ENCODE results near the gene MAPKBP1. TPM values are rescaled to one million over a fixed set of nuclear protein-coding genes. Genes with fewer than 3 reads are reported as not detected.

Gene MAPKBP1
- total RNA-seq, 2 experiments from 2014 or later = 16.1 to 16.6 TPM

- no peaks in the 10 kb centered on the region for H3K36me3 Mint-ChIP-seq
- ChIA-PET CTCF (interaction anchor here (0.7 to 3.3 kb wide), 2 partner anchors 8 to 88 kb away, joined by 3 to 16 read pairs; partner anchors contain the start of gene MAPKBP1), POLR2A (interaction anchor here (1.9 kb wide), 1 partner anchor 9 kb away, joined by 6 read pairs; the partner anchor contains the start of gene MAPKBP1)
- no peak overlapping the region for H3K27ac Mint-ChIP-seq
- intact Hi-C loops (cut with micrococcal nuclease) = no loop called here
- peaks cover 31% of the 10 kb centered on the region for H3K4me1 Mint-ChIP-seq (ENCODE audit: low read depth)
- DNase-seq = no peak
- no peak overlapping the region for H3K4me3 Mint-ChIP-seq
- H3K27me3 Mint-ChIP-seq = no peaks in the 10 kb centered on the region
- no peaks in the 10 kb centered on the region for H3K9me3 Mint-ChIP-seq
These were observed 8.3 kb downstream of the MAPKBP1 start for GRCh38 chr15:41782371-41783282.

GRCh38 chr15:41783296-41783695, 9.0 kb downstream of the MAPKBP1 start:
- ChIA-PET POLR2A (interaction anchor here (1.9 kb wide), 1 partner anchor 10 kb away, joined by 6 read pairs; the partner anchor contains the start of gene MAPKBP1), CTCF (interaction anchor here (1.5 to 3.3 kb wide), 2 partner anchors 9 to 11 kb away, joined by 4 to 16 read pairs; partner anchors contain the start of gene MAPKBP1)
- Mint-ChIP-seq H3K4me3 (no peak overlapping the region), H3K36me3 (no peaks in the 10 kb centered on the region), H3K27me3 (no peaks in the 10 kb centered on the region), H3K4me1 (ENCODE audit: low read depth) (peaks cover 26% of the 10 kb centered on the region), H3K27ac (no peak overlapping the region), H3K9me3 (no peaks in the 10 kb centered on the region)
- DNase-seq = no peak
- intact Hi-C loops (cut with micrococcal nuclease) = no loop called here

GRCh38 chr15:41788262-41788661, 14.0 kb downstream of the MAPKBP1 start:
- H3K27ac Mint-ChIP-seq = no peak overlapping the region
- no peaks in the 10 kb centered on the region for H3K9me3 Mint-ChIP-seq
- DNase-seq = no peak
- ChIA-PET POLR2A (interaction anchor here (0.8 kb wide), 1 partner anchor 9 kb away, joined by 3 read pairs; no protein-coding TSS in a partner anchor), CTCF (interaction anchor here (2.8 kb wide), 1 partner anchor 14 kb away, joined by 9 read pairs; the partner anchor contains the start of gene MAPKBP1)
- no peak overlapping the region for H3K4me3 Mint-ChIP-seq
- intact Hi-C loops (cut with micrococcal nuclease) = no loop called here
- no peaks in the 10 kb centered on the region for H3K36me3 Mint-ChIP-seq
- H3K27me3 Mint-ChIP-seq = no peaks in the 10 kb centered on the region
- H3K4me1 Mint-ChIP-seq (ENCODE audit: low read depth) = peaks cover 28% of the 10 kb centered on the region

GRCh38 chr15:41789236-41789635, 15.0 kb downstream of the MAPKBP1 start:
- DNase-seq = no peak
- Mint-ChIP-seq H3K27me3 (no peaks in the 10 kb centered on the region), H3K4me1 (ENCODE audit: low read depth) (peaks cover 28% of the 10 kb centered on the region), H3K9me3 (no peaks in the 10 kb centered on the region), H3K27ac (no peak overlapping the region), H3K4me3 (no peak overlapping the region), H3K36me3 (no peaks in the 10 kb centered on the region)
- POLR2A ChIA-PET = interaction anchor here (1.5 kb wide), 1 partner anchor 12 kb away, joined by 3 read pairs; no protein-coding TSS in a partner anchor
- intact Hi-C loops (cut with micrococcal nuclease) = no loop called here
- CTCF ChIA-PET = interaction anchor here (1.3 to 2.8 kb wide), 3 partner anchors 15 to 185 kb away, joined by 3 to 11 read pairs (median 9); partner anchors contain the start of gene MAPKBP1

GRCh38 chr15:41789662-41790061, 15.4 kb downstream of the MAPKBP1 start:
- POLR2A ChIA-PET = interaction anchor here (1.5 kb wide), 1 partner anchor 12 kb away, joined by 3 read pairs; no protein-coding TSS in a partner anchor
- H3K9me3 Mint-ChIP-seq = no peaks in the 10 kb centered on the region
- CTCF ChIA-PET = interaction anchor here (1.2 to 2.8 kb wide), 4 partner anchors 13 to 186 kb away, joined by 3 to 11 read pairs (median 6); partner anchors contain the start of gene MAPKBP1
- no peak overlapping the region for H3K4me3 Mint-ChIP-seq
- no peaks in the 10 kb centered on the region for H3K27me3 Mint-ChIP-seq
- H3K36me3 Mint-ChIP-seq = no peaks in the 10 kb centered on the region
- no peak for DNase-seq
- intact Hi-C loops (cut with micrococcal nuclease) = no loop called here
- no peak overlapping the region for H3K27ac Mint-ChIP-seq
- peaks cover 28% of the 10 kb centered on the region for H3K4me1 Mint-ChIP-seq (ENCODE audit: low read depth)

GRCh38 chr15:41790169-41790568, 15.9 kb downstream of the MAPKBP1 start:
- intact Hi-C loops (cut with micrococcal nuclease) = no loop called here
- Mint-ChIP-seq H3K27ac (no peak overlapping the region), H3K36me3 (no peaks in the 10 kb centered on the region), H3K4me1 (ENCODE audit: low read depth) (peaks cover 29% of the 10 kb centered on the region), H3K4me3 (no peak overlapping the region), H3K27me3 (no peaks in the 10 kb centered on the region), H3K9me3 (no peaks in the 10 kb centered on the region)
- CTCF ChIA-PET = interaction anchor here (1.2 to 2.8 kb wide), 3 partner anchors 14 to 21 kb away, joined by 4 to 11 read pairs (median 9); partner anchors contain the start of gene MAPKBP1
- POLR2A ChIA-PET = interaction anchor here (1.5 kb wide), 1 partner anchor 13 kb away, joined by 3 read pairs; no protein-coding TSS in a partner anchor
- DNase-seq = no peak

- intact Hi-C loops (cut with micrococcal nuclease) = no loop called here
These were observed 16.7 kb downstream of the MAPKBP1 start for GRCh38 chr15:41790756-41791546.

GRCh38 chr15:41791547-41791937, 17.3 kb downstream of the MAPKBP1 start:
- H3K27me3 Mint-ChIP-seq = no peaks in the 10 kb centered on the region
- H3K27ac Mint-ChIP-seq = no peak overlapping the region
- intact Hi-C loops (cut with micrococcal nuclease) = no loop called here
- ChIA-PET CTCF (interaction anchor here (1.3 to 4.4 kb wide), 2 partner anchors 18 to 20 kb away, joined by 7 to 19 read pairs; partner anchors contain the start of gene MAPKBP1), POLR2A (interaction anchor here (0.5 kb wide), 1 partner anchor 17 kb away, joined by 3 read pairs; the partner anchor contains the start of gene MAPKBP1)
- no peaks in the 10 kb centered on the region for H3K9me3 Mint-ChIP-seq
- H3K4me3 Mint-ChIP-seq = no peak overlapping the region
- peaks cover 39% of the 10 kb centered on the region for H3K4me1 Mint-ChIP-seq (ENCODE audit: low read depth)
- DNase-seq = no peak
- H3K36me3 Mint-ChIP-seq = no peaks in the 10 kb centered on the region

More at GRCh38 chr15:41790756-41791546, 16.7 kb downstream of the MAPKBP1 start:
- Mint-ChIP-seq H3K4me1 (ENCODE audit: low read depth) (peaks cover 33% of the 10 kb centered on the region), H3K27ac (no peak overlapping the region), H3K9me3 (no peaks in the 10 kb centered on the region), H3K27me3 (no peaks in the 10 kb centered on the region), H3K36me3 (no peaks in the 10 kb centered on the region), H3K4me3 (no peak overlapping the region)
- ChIA-PET CTCF (interaction anchor here (1.2 to 4.4 kb wide), 3 partner anchors 15 to 21 kb away, joined by 4 to 19 read pairs (median 9); partner anchors contain the start of gene MAPKBP1), POLR2A (interaction anchor here (0.5 kb wide), 1 partner anchor 17 kb away, joined by 3 read pairs; the partner anchor contains the start of gene MAPKBP1)
- DNase-seq = no peak

GRCh38 chr15:41792000-41792637, 17.8 kb downstream of the MAPKBP1 start:
- intact Hi-C loops (cut with micrococcal nuclease) = no loop called here
- Mint-ChIP-seq H3K27me3 (no peaks in the 10 kb centered on the region), H3K27ac (no peak overlapping the region), H3K4me1 (ENCODE audit: low read depth) (peaks cover 39% of the 10 kb centered on the region), H3K36me3 (no peaks in the 10 kb centered on the region), H3K4me3 (no peak overlapping the region), H3K9me3 (no peaks in the 10 kb centered on the region)
- ChIA-PET POLR2A (interaction anchor here (0.7 kb wide), 1 partner anchor 17 kb away, joined by 3 read pairs; the partner anchor contains the start of gene MAPKBP1), CTCF (interaction anchor here (1.3 to 4.4 kb wide), 2 partner anchors 19 to 20 kb away, joined by 7 to 19 read pairs; partner anchors contain the start of gene MAPKBP1)
- DNase-seq = no peak

- ChIA-PET POLR2A (no interaction called here), CTCF (interaction anchor here (1.0 to 4.4 kb wide), 2 partner anchors 18 to 20 kb away, joined by 3 to 19 read pairs; partner anchors contain the start of gene MAPKBP1)
- H3K27me3 Mint-ChIP-seq = no peaks in the 10 kb centered on the region
These were observed 19.8 kb downstream of the MAPKBP1 start for GRCh38 chr15:41794081-41794480.

More at GRCh38 chr15:41794081-41794480, 19.8 kb downstream of the MAPKBP1 start:
- DNase-seq = no peak
- Mint-ChIP-seq H3K9me3 (no peaks in the 10 kb centered on the region), H3K27ac (no peak overlapping the region), H3K4me3 (no peak overlapping the region), H3K4me1 (ENCODE audit: low read depth) (peaks cover 32% of the 10 kb centered on the region), H3K36me3 (no peaks in the 10 kb centered on the region)
- intact Hi-C loops (cut with micrococcal nuclease) = no loop called here
